ENCODE measurements around the gene KCTD3.

The KCTD3 gene

GRCh38 chr1:215657047-215657446 lies 89.9 kb downstream of the KCTD3 start:
- DNase-seq (ENCODE audit: low spot score) = no peak

GRCh38 chr1:215660259-215660658 lies 93.2 kb downstream of the KCTD3 start:
- no peak for DNase-seq (ENCODE audit: low spot score)

GRCh38 chr1:215661033-215661432 lies 93.9 kb downstream of the KCTD3 start:
- DNase-seq (ENCODE audit: low spot score) = no peak

DNA sequence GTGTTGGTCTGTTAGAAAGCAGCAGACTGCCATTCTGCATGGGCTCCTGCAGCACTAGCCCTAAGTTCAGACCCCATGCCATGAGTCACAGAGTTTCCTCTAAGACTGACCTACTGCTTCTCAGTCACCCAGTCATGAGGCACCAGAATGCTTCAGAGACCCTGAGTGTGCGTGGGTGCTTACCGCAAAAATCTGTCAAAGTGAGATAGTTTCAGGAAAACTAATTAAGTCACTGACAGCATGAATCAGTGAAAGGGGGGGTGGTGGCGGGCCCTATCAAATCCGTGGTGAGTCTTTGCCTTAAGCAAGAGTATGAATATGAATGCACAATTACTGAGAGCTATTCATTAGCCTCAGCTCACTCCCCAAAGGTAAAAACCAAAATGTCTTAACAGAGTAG lies 98.1 kb downstream of the KCTD3 start:
- DNase-seq (ENCODE audit: low spot score) = no peak

- DNase-seq (ENCODE audit: low spot score) = no peak
Observed at GRCh38 chr1:215667761-215668160, 100.7 kb downstream of the KCTD3 start.

DNA sequence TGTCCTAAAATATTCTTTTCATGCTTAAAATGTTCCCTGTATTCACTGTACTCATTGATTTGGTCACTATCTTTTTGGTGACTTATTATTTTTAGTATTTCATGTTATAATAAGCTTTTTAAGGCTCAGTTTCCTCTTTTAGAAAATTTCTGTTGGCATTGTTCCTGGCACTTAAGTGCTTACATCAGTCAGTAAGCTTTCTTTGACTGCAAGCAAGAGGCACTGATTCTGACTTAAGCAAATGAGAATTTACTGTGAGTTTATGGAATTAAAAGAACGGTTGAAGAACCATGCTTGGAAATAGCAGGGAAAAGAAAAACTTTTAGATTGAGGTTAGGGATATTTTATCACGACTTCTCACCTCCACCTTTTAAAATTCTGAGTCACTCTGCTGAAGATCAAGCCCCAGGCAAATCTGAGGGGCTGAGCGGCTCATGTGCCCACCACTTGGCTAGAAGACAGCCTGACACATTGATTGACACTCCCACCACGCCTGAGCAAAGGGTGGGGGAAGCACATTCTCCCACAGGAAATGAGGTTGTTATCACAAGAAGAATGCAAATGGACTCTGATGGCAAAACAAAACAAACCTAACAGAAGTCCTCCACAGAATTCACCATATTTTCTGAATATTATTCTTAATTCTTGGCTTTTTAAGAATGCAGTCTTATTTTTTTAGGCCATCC lies 102.8 kb downstream of the KCTD3 start:
- DNase-seq (ENCODE audit: low spot score) = no peak

All from D341Med (cell line).